Measurements from ENCODE around the gene QKI.
"Not testable (repeated sequence)": the region's sequence is repeated elsewhere in the genome, so short reads cannot be mapped to it uniquely, and the experiment has no call there.

- TF ChIP-seq CTCF, POLR2AphosphoS5, POLR2A (IDR thresholded peaks at IDR 0.05): not testable (repeated sequence)
Observed at GRCh38 chr6:163476946-163477345, 62.4 kb downstream of the QKI start.

Measured in prostate gland (tissue), 2 donors.